ENCODE measurements around the gene C1QTNF9.

GRCh38 chr13:24339937-24340607 is 30.7 kb downstream of the C1QTNF9 start:
- no peak for TF ChIP-seq CTCF (IDR thresholded peaks at IDR 0.05)
- no peak for TF ChIP-seq POLR2A (IDR thresholded peaks at IDR 0.05)
